ENCODE measurements around the gene PARP15. TPM values are rescaled to one million over a fixed set of nuclear protein-coding genes. Genes with fewer than 3 reads are reported as not detected.

The PARP15 gene
- total RNA-seq, 2 donors from 2014 or later, result 0.52 TPM; not detected in 1

GRCh38 chr3:122619040-122619439, 41.6 kb downstream of the PARP15 start:
- no peak for ATAC-seq
- 60 to 84% methylated on average over 4 of the region's 4 CpGs for WGBS, 2 donors

GRCh38 chr3:122620399-122620798, 42.9 kb downstream of the PARP15 start:
- DNase-seq, result no peak
- H3K36me3 ChIP-seq (replicated peaks in 1 of 2; ENCODE audit: insufficient read depth in 1 of 2, low read depth in 2 of 2), result no peaks in the 10 kb centered on the region
- no peaks in the 10 kb centered on the region for H3K4me1 ChIP-seq
- intact Hi-C loops (cut with DNase I), result no loop called here
- peak; percentile 33 for ATAC-seq
- H3K27ac ChIP-seq, result no peak overlapping the region
- no peak overlapping the region for H3K4me3 ChIP-seq
- TF ChIP-seq CTCF (IDR thresholded peaks at IDR 0.05), result no peak
- TF ChIP-seq POLR2A (IDR thresholded peaks at IDR 0.05), result no peak
- 26 to 37% methylated on average over 4 of the region's 4 CpGs for WGBS, 2 donors
- H3K9me3 ChIP-seq, result no peaks in the 10 kb centered on the region
- no peaks in the 10 kb centered on the region for H3K27me3 ChIP-seq

More at GRCh38 chr3:122619040-122619439, 41.6 kb downstream of the PARP15 start:
- H3K4me1 ChIP-seq, result no peaks in the 10 kb centered on the region
- H3K27me3 ChIP-seq, result no peaks in the 10 kb centered on the region
- H3K27ac ChIP-seq, result no peak overlapping the region
- no peaks in the 10 kb centered on the region for H3K9me3 ChIP-seq
- no peaks in the 10 kb centered on the region for H3K36me3 ChIP-seq (replicated peaks in 1 of 2; ENCODE audit: insufficient read depth in 1 of 2, low read depth in 2 of 2)
- no peak for DNase-seq
- no peak for TF ChIP-seq POLR2A (IDR thresholded peaks at IDR 0.05)
- no peak for TF ChIP-seq CTCF (IDR thresholded peaks at IDR 0.05)
- intact Hi-C loops (cut with DNase I), result no loop called here
- no peak overlapping the region for H3K4me3 ChIP-seq

GRCh38 chr3:122621112-122621511, 43.7 kb downstream of the PARP15 start:
- 42 to 62% methylated on average over 3 of the region's 3 CpGs for WGBS, 2 donors
- Histone ChIP-seq H3K36me3 (replicated peaks in 1 of 2; ENCODE audit: insufficient read depth in 1 of 2, low read depth in 2 of 2) (no peaks in the 10 kb centered on the region), H3K9me3 (no peaks in the 10 kb centered on the region), H3K27me3 (no peaks in the 10 kb centered on the region), H3K4me3 (no peak overlapping the region), H3K4me1 (no peaks in the 10 kb centered on the region), H3K27ac (no peak overlapping the region)
- no peak for DNase-seq
- intact Hi-C loops (cut with DNase I), result no loop called here
- ATAC-seq, result no peak
- TF ChIP-seq CTCF (IDR thresholded peaks at IDR 0.05), result no peak
- TF ChIP-seq POLR2A (IDR thresholded peaks at IDR 0.05), result no peak

- WGBS, 2 donors, result 81 to 84% methylated on average over 8 of the region's 8 CpGs
- ATAC-seq, result no peak
Observed at GRCh38 chr3:122623031-122623829, 45.8 kb downstream of the PARP15 start.

More at GRCh38 chr3:122623031-122623829, 45.8 kb downstream of the PARP15 start:
- intact Hi-C loops (cut with DNase I), result no loop called here
- TF ChIP-seq POLR2A (IDR thresholded peaks at IDR 0.05), result no peak
- no peak for TF ChIP-seq CTCF (IDR thresholded peaks at IDR 0.05)
- DNase-seq, result no peak
- Histone ChIP-seq H3K9me3 (no peaks in the 10 kb centered on the region), H3K4me3 (no peak overlapping the region), H3K27ac (no peak overlapping the region), H3K4me1 (no peaks in the 10 kb centered on the region), H3K27me3 (no peaks in the 10 kb centered on the region), H3K36me3 (replicated peaks in 1 of 2; ENCODE audit: insufficient read depth in 1 of 2, low read depth in 2 of 2) (no peaks in the 10 kb centered on the region)
